HepG2 (cell line): Measurements from ENCODE around the gene MT1G. TPM values are rescaled to one million over a fixed set of nuclear protein-coding genes. Genes with fewer than 3 reads are reported as not detected.

Experiments used
- ARID2 ChIP-seq: sonication (generic); formaldehyde crosslinking; IDR thresholded peaks from 2 replicates; pipeline ENCODE4 v1.8.1; 2022; ENCODE audit warnings: mild to moderate bottlenecking, missing genetic modification reagents, borderline replicate concordance
- CENPT ChIP-seq: sonication (generic); formaldehyde crosslinking; IDR thresholded peaks from 2 replicates; pipeline ENCODE4 v1.8.0; 2022; ENCODE audit warnings: low read depth, mild to moderate bottlenecking, moderate library complexity, missing genetic modification reagents
- HNRNPH1 ChIP-seq: fragments of 200-400 bp; formaldehyde crosslinking; optimal IDR thresholded peaks from 2 replicates; pipeline ENCODE3; 2017; ENCODE audit warnings: mild to moderate bottlenecking, low read depth, low read length
- POLR2A ChIP-seq, 2 experiments: IDR thresholded peaks; 2 replicates each; pipeline ENCODE4 v1.6.1; 2011; ENCODE audit warnings: low read depth in 2 of 2, low read length in 2 of 2, mild to moderate bottlenecking in 1 of 2, moderate library complexity in 1 of 2; ENCODE audit not compliant: insufficient read depth in 1 of 2
- PTBP1 ChIP-seq: fragments of 200-400 bp; formaldehyde crosslinking; IDR thresholded peaks from 2 replicates; pipeline ENCODE4 v1.6.1; 2018; ENCODE audit warnings: low read length, low read depth; ENCODE audit not compliant: poor library complexity, severe bottlenecking
- RFX3 ChIP-seq: IDR thresholded peaks from 2 replicates; pipeline ENCODE4 v1.6.1; 2016; ENCODE audit warnings: missing biosample characterization, missing genetic modification reagents
- ZFX ChIP-seq: sonication (generic); formaldehyde crosslinking; IDR thresholded peaks from 2 replicates; pipeline ENCODE4 v1.4.0; 2020; ENCODE audit warnings: mild to moderate bottlenecking, low read depth, missing genetic modification reagents, moderate library complexity
- ZNF343 ChIP-seq: sonication (generic); formaldehyde crosslinking; IDR thresholded peaks from 2 replicates; pipeline ENCODE4 v1.4.0; 2020; ENCODE audit warnings: mild to moderate bottlenecking, missing genetic modification reagents
- polyA plus RNA-seq, 8 experiments: library from polyadenylated mRNA; depleted of rRNA in 3 of 8; stranded (reverse) in 7 of 8; unstranded in 1 of 8; fragments of >200 nt; fragmentation: Illumina TruSeq in 4 of 8; extraction: Trizol in 4 of 8; gene quantifications; 2 replicates each; pipeline versions ENCODE4 v1.2.1 to v1.2.3, GENCODE V29; 2011 to 2016; ENCODE audit warnings: low read depth in 4 of 8, missing spikeins in 1 of 8, mixed read lengths in 1 of 8; ENCODE audit not compliant: insufficient read depth in 1 of 8
- total RNA-seq, 5 experiments: library from RNA; depleted of rRNA; stranded (reverse); fragments of >200 nt; fragmentation: Illumina TruSeq; extraction: Trizol; gene quantifications; 2 replicates each; pipeline ENCODE4 v1.2.3, GENCODE V29; 2016; ENCODE audit warnings: low read depth in 1 of 5
- TF ChIP-seq, protein P1 (sequence below): sonication (generic); formaldehyde crosslinking; IDR thresholded peaks from 2 replicates; pipeline ENCODE4 v1.4.0; 2020; ENCODE audit warnings: missing genetic modification reagents
- TF ChIP-seq, protein P2 (sequence below): sonication (generic); formaldehyde crosslinking; IDR thresholded peaks from 2 replicates; pipeline ENCODE4 v1.4.0; 2020; ENCODE audit warnings: mild to moderate bottlenecking, missing genetic modification reagents
- TF ChIP-seq, protein P3 (sequence below): sonication (generic); formaldehyde crosslinking; conservative IDR thresholded peaks from 2 replicates; pipeline ENCODE4 v1.4.0; 2020; ENCODE audit warnings: missing genetic modification reagents
- TF ChIP-seq, protein P4 (sequence below): sonication (generic); formaldehyde crosslinking; IDR thresholded peaks from 2 replicates; pipeline ENCODE4 v1.5.0; 2020; ENCODE audit warnings: mild to moderate bottlenecking, low read depth, missing genetic modification reagents, borderline replicate concordance

MT1G gene
- total and polyA plus RNA-seq, 2 of the 13 experiments (the other 11 are each of a cell fraction or from before 2014, with no cell fraction given): 3.6 to 377 TPM

DNA sequence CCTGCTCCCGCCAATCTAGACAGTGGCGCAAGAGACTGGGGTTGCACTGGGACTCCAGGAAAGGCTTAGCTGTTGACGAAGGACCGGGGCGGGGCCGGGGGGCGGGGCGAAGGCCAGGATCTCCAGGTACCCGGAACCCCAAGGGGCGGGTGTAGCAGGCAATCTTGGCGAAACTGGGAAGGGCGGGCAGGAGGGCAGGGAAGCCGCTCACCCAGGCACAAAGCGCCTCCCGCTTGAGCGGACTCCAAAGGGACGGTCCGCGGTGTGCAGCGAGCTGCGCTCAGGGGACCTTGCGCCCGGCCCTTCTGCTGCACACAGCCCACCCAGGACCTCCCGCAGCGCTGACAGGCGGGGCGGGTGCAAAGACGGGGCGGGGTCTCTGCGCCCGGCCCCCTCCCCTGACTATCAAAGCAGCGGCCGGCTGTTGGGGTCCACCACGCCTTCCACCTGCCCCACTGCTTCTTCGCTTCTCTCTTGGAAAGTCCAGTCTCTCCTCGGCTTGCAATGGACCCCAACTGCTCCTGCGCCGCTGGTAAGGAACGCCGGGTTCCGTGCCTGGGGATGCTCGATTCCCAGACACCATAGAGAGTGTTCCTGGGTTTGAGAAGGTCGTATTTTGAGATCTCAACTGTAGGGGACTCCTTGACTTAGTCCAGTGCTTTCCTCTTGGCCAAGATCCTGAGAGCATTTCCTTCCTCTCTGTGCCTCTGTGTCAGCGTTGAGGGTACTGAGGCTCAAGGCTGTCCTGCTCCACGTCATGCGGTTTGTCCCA lies 10.1 kb downstream of the MT1G start, which contains the start of gene MT1F (continued):
- TF ChIP-seq, protein P1, sequence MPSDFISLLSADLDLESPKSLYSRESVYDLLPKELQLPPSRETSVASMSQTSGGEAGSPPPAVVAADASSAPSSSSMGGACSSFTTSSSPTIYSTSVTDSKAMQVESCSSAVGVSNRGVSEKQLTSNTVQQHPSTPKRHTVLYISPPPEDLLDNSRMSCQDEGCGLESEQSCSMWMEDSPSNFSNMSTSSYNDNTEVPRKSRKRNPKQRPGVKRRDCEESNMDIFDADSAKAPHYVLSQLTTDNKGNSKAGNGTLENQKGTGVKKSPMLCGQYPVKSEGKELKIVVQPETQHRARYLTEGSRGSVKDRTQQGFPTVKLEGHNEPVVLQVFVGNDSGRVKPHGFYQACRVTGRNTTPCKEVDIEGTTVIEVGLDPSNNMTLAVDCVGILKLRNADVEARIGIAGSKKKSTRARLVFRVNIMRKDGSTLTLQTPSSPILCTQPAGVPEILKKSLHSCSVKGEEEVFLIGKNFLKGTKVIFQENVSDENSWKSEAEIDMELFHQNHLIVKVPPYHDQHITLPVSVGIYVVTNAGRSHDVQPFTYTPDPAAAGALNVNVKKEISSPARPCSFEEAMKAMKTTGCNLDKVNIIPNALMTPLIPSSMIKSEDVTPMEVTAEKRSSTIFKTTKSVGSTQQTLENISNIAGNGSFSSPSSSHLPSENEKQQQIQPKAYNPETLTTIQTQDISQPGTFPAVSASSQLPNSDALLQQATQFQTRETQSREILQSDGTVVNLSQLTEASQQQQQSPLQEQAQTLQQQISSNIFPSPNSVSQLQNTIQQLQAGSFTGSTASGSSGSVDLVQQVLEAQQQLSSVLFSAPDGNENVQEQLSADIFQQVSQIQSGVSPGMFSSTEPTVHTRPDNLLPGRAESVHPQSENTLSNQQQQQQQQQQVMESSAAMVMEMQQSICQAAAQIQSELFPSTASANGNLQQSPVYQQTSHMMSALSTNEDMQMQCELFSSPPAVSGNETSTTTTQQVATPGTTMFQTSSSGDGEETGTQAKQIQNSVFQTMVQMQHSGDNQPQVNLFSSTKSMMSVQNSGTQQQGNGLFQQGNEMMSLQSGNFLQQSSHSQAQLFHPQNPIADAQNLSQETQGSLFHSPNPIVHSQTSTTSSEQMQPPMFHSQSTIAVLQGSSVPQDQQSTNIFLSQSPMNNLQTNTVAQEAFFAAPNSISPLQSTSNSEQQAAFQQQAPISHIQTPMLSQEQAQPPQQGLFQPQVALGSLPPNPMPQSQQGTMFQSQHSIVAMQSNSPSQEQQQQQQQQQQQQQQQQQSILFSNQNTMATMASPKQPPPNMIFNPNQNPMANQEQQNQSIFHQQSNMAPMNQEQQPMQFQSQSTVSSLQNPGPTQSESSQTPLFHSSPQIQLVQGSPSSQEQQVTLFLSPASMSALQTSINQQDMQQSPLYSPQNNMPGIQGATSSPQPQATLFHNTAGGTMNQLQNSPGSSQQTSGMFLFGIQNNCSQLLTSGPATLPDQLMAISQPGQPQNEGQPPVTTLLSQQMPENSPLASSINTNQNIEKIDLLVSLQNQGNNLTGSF: peak; percentile 42; the same call in 1 of the 2 replicates
- TF ChIP-seq, protein P2, sequence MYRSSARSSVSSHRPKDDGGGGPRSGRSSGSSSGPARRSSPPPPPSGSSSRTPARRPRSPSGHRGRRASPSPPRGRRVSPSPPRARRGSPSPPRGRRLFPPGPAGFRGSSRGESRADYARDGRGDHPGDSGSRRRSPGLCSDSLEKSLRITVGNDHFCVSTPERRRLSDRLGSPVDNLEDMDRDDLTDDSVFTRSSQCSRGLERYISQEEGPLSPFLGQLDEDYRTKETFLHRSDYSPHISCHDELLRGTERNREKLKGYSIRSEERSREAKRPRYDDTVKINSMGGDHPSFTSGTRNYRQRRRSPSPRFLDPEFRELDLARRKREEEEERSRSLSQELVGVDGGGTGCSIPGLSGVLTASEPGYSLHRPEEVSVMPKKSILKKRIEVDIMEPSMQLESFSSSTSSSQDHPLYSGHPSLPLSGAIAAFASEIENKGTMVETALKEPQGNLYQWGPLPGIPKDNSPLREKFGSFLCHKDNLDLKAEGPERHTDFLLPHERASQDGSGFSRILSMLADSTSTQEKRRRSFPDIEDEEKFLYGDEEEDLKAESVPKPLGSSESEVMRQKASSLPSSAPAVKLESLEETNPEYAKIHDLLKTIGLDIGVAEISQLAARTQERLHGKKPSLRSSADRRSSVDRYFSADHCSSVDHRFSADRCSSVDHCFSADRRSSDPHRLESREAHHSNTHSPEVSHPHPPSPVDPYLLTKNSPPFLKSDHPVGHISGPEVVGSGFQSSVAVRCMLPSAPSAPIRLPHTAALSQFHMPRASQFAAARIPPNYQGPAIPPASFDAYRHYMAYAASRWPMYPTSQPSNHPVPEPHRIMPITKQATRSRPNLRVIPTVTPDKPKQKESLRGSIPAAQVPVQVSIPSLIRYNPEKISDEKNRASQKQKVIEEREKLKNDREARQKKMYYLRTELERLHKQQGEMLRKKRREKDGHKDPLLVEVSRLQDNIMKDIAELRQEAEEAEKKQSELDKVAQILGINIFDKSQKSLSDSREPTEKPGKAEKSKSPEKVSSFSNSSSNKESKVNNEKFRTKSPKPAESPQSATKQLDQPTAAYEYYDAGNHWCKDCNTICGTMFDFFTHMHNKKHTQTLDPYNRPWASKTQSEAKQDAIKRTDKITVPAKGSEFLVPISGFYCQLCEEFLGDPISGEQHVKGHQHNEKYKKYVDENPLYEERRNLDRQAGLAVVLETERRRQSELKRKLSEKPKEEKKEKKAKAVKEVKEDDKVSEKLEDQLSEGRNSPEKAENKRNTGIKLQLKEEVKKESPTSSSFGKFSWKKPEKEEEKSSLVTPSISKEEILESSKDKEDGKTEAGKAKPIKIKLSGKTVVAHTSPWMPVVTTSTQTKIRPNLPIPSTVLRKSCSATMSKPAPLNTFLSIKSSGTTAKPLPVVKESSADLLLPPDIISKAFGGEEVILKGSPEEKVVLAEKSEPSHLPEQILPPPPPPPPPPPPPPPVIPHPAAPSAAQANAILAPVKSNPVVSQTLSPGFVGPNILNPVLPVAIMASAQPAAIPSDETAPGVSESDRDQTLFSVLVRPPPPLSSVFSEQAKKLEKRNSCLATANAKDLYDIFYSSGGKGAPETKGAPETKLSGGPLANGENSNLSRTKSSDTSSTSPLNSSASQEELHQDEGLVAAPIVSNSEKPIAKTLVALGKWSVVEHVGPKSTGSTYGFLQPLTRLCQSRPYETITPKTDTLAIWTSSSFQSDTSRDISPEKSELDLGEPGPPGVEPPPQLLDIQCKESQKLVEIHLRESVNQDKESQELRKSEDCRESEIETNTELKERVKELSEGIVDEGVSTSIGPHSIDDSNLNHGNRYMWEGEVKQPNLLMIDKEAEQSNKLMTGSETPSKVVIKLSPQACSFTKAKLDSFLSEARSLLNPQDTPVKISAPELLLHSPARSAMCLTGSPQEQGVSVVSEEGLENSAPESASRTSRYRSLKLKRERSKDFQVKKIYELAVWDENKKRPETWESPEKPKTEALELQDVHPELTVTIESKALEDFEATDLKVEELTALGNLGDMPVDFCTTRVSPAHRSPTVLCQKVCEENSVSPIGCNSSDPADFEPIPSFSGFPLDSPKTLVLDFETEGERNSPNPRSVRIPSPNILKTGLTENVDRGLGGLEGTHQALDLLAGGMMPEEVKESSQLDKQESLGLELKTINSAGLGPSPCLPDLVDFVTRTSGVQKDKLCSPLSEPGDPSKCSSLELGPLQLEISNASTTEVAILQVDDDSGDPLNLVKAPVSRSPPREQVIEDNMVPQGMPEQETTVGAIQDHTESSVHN (CRISPR knock-in tag): no peak
- TF ChIP-seq ARID2 (CRISPR knock-in tag) (no peak), POLR2A (IDR thresholded peaks at IDR 0.05; ENCODE audit: insufficient read depth in 1 of 2, low read depth in 2 of 2, low read length in 2 of 2) (peak; percentile 38 to 75), RFX3 (CRISPR knock-in tag) (no peak), ZFX (CRISPR knock-in tag) (no peak), HNRNPH1 (no peak), CENPT (CRISPR knock-in tag) (no peak), ZNF343 (CRISPR knock-in tag) (no peak), PTBP1 (no peak)
- TF ChIP-seq, protein P3, sequence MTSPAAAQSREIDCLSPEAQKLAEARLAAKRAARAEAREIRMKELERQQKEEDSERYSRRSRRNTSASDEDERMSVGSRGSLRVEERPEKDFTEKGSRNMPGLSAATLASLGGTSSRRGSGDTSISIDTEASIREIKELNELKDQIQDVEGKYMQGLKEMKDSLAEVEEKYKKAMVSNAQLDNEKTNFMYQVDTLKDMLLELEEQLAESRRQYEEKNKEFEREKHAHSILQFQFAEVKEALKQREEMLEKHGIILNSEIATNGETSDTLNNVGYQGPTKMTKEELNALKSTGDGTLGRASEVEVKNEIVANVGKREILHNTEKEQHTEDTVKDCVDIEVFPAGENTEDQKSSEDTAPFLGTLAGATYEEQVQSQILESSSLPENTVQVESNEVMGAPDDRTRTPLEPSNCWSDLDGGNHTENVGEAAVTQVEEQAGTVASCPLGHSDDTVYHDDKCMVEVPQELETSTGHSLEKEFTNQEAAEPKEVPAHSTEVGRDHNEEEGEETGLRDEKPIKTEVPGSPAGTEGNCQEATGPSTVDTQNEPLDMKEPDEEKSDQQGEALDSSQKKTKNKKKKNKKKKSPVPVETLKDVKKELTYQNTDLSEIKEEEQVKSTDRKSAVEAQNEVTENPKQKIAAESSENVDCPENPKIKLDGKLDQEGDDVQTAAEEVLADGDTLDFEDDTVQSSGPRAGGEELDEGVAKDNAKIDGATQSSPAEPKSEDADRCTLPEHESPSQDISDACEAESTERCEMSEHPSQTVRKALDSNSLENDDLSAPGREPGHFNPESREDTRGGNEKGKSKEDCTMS (CRISPR knock-in tag): no peak
- TF ChIP-seq, protein P4, sequence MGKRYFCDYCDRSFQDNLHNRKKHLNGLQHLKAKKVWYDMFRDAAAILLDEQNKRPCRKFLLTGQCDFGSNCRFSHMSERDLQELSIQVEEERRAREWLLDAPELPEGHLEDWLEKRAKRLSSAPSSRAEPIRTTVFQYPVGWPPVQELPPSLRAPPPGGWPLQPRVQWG: no peak
